ENCODE results near the gene TSEN15. TPM values are rescaled to one million over a fixed set of nuclear protein-coding genes. Genes with fewer than 3 reads are reported as not detected.
A peak's percentile ranks its signal among the peaks of the same experiment; 100 is the strongest.

The TSEN15 gene
- total and polyA plus RNA-seq, 9 of the 15 experiments (the other 6 are each of a cell fraction or from before 2014, with no cell fraction given): 25.6 to 121 (median 91.3) TPM

- TF ChIP-seq ETS1 (conservative IDR thresholded peaks at IDR 0.05; ENCODE audit: control insufficient read depth, low read depth, low read length): no peak
- no peak for TF ChIP-seq RUNX1 (IDR thresholded peaks at IDR 0.05; ENCODE audit: low read depth)
- TF ChIP-seq NFIC (IDR thresholded peaks at IDR 0.05): no peak
- TF ChIP-seq, protein P1, sequence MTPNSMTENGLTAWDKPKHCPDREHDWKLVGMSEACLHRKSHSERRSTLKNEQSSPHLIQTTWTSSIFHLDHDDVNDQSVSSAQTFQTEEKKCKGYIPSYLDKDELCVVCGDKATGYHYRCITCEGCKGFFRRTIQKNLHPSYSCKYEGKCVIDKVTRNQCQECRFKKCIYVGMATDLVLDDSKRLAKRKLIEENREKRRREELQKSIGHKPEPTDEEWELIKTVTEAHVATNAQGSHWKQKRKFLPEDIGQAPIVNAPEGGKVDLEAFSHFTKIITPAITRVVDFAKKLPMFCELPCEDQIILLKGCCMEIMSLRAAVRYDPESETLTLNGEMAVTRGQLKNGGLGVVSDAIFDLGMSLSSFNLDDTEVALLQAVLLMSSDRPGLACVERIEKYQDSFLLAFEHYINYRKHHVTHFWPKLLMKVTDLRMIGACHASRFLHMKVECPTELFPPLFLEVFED (CRISPR knock-in tag; conservative IDR thresholded peaks at IDR 0.05): peak; percentile 56; the same call in 1 of the 2 replicates
- TF ChIP-seq MEF2A (IDR thresholded peaks at IDR 0.05; ENCODE audit: control insufficient read depth, low read depth, low read length): no peak
- no peak for TF ChIP-seq KDM5B (IDR thresholded peaks at IDR 0.05; ENCODE audit: insufficient replicate concordance, low read depth, low read length)
- TF ChIP-seq ZNF695 (CRISPR knock-in tag; IDR thresholded peaks at IDR 0.05): no peak
- peak; percentile 30; the same call in 1 of the 2 replicates for TF ChIP-seq SPI1 (IDR thresholded peaks at IDR 0.05; ENCODE audit: borderline replicate concordance, low read depth, low read length)
- TF ChIP-seq NCOA6 (IDR thresholded peaks at IDR 0.05): no peak
- TF ChIP-seq ZNF436 (CRISPR knock-in tag; IDR thresholded peaks at IDR 0.05): no peak
- 0 out of 2 replicates have a peak, but pooled peaks have one; percentile 3 for TF ChIP-seq CEBPG (CRISPR knock-in tag; IDR thresholded peaks at IDR 0.05)
- no peak for TF ChIP-seq CEBPG (tag; conservative IDR thresholded peaks at IDR 0.05 in 1 of 2, IDR thresholded peaks at IDR 0.05 in 1 of 2)
- TF ChIP-seq NCOA2 (IDR thresholded peaks at IDR 0.05; ENCODE audit: partially characterized antibody in 2 of 2): no peak
- TF ChIP-seq NR2F6 (CRISPR knock-in tag; IDR thresholded peaks at IDR 0.05): no peak
- TF ChIP-seq, protein P2, sequence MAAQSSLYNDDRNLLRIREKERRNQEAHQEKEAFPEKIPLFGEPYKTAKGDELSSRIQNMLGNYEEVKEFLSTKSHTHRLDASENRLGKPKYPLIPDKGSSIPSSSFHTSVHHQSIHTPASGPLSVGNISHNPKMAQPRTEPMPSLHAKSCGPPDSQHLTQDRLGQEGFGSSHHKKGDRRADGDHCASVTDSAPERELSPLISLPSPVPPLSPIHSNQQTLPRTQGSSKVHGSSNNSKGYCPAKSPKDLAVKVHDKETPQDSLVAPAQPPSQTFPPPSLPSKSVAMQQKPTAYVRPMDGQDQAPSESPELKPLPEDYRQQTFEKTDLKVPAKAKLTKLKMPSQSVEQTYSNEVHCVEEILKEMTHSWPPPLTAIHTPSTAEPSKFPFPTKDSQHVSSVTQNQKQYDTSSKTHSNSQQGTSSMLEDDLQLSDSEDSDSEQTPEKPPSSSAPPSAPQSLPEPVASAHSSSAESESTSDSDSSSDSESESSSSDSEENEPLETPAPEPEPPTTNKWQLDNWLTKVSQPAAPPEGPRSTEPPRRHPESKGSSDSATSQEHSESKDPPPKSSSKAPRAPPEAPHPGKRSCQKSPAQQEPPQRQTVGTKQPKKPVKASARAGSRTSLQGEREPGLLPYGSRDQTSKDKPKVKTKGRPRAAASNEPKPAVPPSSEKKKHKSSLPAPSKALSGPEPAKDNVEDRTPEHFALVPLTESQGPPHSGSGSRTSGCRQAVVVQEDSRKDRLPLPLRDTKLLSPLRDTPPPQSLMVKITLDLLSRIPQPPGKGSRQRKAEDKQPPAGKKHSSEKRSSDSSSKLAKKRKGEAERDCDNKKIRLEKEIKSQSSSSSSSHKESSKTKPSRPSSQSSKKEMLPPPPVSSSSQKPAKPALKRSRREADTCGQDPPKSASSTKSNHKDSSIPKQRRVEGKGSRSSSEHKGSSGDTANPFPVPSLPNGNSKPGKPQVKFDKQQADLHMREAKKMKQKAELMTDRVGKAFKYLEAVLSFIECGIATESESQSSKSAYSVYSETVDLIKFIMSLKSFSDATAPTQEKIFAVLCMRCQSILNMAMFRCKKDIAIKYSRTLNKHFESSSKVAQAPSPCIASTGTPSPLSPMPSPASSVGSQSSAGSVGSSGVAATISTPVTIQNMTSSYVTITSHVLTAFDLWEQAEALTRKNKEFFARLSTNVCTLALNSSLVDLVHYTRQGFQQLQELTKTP (IDR thresholded peaks at IDR 0.05; ENCODE audit: low read depth in 1 of 2, partially characterized antibody in 2 of 2): no peak
- no peak for TF ChIP-seq GTF2B (IDR thresholded peaks at IDR 0.05; ENCODE audit: extremely low read depth, insufficient read length)
- TF ChIP-seq ZNF766 (CRISPR knock-in tag; conservative IDR thresholded peaks at IDR 0.05): no peak
- no peak for TF ChIP-seq CHD4 (IDR thresholded peaks at IDR 0.05; ENCODE audit: insufficient read depth, insufficient replicate concordance, low read depth, low read length, poor library complexity, severe bottlenecking)
- TF ChIP-seq GATAD2B (IDR thresholded peaks at IDR 0.05; ENCODE audit: borderline replicate concordance): no peak
- TF ChIP-seq TCF7L2 (IDR thresholded peaks at IDR 0.05; ENCODE audit: low read depth, low read length): no peak
Measured at GRCh38 chr1:184035719-184036516, 15.6 kb upstream of the TSEN15 start (continued).

Measured in K562 (cell line).